HL-60 (cell line): ENCODE measurements around the gene TACC2.

ENCODE experiments used
- CTCF ChIP-seq: IDR thresholded peaks from one replicate; pipeline ENCODE4 v1.5.1; 2011; ENCODE audit warnings: low read length, control low read depth, inconsistent platforms; ENCODE audit not compliant: insufficient read depth
- GABPA ChIP-seq: IDR thresholded peaks from 2 replicates; pipeline ENCODE4 v1.6.1; 2012; ENCODE audit warnings: low read depth
- POLR2AphosphoS5 ChIP-seq: IDR thresholded peaks from 2 replicates; pipeline ENCODE4 v1.6.1; 2012; ENCODE audit warnings: low read depth

GRCh38 chr10:122296363-122297120 is 307.6 kb downstream of the TACC2 start:
- no peak for TF ChIP-seq POLR2AphosphoS5
- TF ChIP-seq CTCF: no peak
- TF ChIP-seq GABPA: no peak
